Measurements from ENCODE around the gene CFAP299.
A peak's percentile ranks its signal among the peaks of the same experiment; 100 is the strongest.
"Not testable (repeated sequence)": the region's sequence is repeated elsewhere in the genome, so short reads cannot be mapped to it uniquely, and the experiment has no call there.

CFAP299 gene

GRCh38 chr4:80331693-80332092, 3.8 kb upstream of the CFAP299 start:
- no peak for DNase-seq (ENCODE audit: low read depth in 1 of 2, low spot score in 1 of 2)

GRCh38 chr4:80333121-80333520, 2.4 kb upstream of the CFAP299 start:
- DNase-seq (ENCODE audit: low read depth in 1 of 2, low spot score in 1 of 2): no peak

DNA sequence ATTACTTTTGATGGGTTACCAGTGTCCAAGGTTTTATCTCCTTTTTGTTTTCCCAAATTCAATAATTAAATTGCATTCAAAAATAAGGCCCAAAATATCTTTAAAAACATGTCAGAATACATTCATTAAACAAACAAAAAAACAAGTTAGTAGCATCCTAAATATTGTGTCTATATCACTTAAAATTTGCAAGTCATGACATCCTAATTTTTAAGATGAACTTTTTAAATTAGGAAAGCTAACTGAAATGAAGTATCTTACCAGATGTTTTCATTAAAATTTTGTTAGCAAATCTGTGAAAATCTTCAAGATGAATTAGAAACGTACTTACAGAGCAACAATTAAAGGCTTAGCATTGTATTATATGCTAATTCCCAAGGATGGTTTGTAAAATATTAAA, 962 bp upstream of the CFAP299 start:
- DNase-seq (ENCODE audit: low read depth in 1 of 2, low spot score in 1 of 2): no peak

DNA sequence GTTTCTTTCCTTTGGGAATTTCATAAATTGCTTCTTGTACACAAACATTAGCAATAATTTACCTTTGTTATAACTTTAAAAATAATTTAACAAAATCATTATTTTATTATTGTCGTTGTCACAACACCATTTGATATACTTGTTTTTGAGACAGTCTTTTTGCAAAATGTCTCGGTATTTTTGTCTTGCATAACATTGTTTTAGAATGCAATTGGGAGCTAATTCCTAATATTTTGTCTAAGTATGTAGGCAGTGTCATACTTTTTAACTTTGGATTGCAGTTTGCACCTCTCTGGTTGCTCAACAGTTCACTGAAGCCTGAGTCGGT, 340 bp upstream of the CFAP299 start:
- DNase-seq (ENCODE audit: low read depth in 1 of 2, low spot score in 1 of 2): no peak

DNA sequence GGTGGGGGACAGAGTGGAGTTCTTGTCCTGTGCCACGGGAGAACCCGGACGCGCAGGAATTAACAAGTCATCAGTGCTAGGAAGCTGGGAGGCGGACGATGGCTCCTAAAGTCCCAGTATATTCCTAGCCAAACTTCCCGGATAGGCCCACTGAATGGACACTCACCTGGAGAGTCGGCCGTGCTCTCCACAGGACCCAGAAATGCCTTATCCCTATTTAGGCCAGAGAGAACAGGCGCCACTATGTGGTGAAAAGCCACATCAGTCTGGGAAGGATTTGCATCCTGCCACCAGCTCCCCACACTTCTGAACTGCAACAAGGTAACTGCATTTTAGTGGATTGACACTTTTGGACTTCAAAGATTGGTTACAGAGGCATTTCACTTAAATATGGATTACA, 1.1 kb downstream of the CFAP299 start:
- no peak for DNase-seq (ENCODE audit: low read depth in 1 of 2, low spot score in 1 of 2)

- no peak for DNase-seq (ENCODE audit: low read depth in 1 of 2, low spot score in 1 of 2)
These were observed 4.5 kb downstream of the CFAP299 start for GRCh38 chr4:80340036-80340435.

- not testable (repeated sequence) for DNase-seq (ENCODE audit: low read depth in 1 of 2, low spot score in 1 of 2)
These were observed 7.2 kb downstream of the CFAP299 start for GRCh38 chr4:80342684-80343083.

DNA sequence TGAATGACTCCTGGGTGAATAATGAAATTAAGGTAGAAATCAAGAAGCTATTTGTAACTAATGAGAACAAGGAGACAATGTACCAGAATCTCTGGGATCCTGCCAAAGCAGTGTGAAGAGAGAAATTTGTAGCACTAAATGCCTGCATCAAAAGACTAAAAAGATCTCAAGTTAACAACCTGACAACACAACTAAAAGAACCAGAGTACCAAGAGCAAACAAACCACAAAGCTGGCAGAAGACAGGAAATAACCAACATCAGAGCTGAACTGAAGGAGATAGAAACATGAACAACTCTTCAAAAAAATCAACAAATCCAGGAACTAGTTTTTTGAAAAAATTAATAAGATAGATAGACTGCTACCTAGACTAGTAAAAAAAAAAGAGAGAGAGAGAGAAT, 8.4 kb downstream of the CFAP299 start:
- DNase-seq (ENCODE audit: low read depth in 1 of 2, low spot score in 1 of 2): no peak

DNA sequence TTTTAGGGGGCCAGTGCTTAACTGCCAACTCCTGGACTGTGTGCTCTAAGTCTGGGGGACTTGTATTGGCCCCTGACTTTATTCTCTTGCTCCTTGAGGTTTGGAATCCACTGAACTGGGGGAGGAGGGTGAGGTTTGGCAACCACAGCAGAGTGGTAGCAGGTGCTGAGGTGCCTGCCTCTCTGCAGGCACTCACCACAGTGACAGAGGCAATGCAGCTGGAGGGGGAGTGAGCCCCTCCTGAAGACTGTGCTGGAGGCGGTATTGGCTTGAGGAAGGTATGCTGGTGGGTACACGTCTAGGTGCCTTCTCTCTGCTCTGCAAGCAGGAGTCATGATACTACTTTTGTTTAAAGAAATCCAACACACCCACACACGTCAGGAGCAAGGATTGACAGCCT, 24.6 kb downstream of the CFAP299 start:
- DNase-seq (ENCODE audit: low read depth in 1 of 2, low spot score in 1 of 2): no peak

DNA sequence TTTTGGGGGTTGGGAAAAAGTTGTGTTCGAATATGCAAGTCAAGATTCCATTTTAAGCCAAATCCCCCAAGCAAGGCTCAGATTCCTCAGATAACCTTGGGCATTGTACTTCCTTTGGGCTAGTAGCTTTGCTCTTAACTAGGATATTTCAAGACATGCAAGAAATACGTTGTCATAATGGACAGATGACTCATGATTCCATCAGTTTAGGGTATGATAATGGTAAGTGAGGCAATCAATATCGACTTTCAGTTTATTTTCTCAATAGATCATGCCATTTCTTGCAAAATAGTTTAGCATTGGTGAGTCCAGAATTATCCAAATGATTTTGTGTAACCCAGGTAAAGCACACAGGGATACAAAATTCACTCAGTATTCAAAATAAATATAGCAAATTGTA, 25.4 kb downstream of the CFAP299 start:
- DNase-seq (ENCODE audit: low read depth in 1 of 2, low spot score in 1 of 2): no peak

DNA sequence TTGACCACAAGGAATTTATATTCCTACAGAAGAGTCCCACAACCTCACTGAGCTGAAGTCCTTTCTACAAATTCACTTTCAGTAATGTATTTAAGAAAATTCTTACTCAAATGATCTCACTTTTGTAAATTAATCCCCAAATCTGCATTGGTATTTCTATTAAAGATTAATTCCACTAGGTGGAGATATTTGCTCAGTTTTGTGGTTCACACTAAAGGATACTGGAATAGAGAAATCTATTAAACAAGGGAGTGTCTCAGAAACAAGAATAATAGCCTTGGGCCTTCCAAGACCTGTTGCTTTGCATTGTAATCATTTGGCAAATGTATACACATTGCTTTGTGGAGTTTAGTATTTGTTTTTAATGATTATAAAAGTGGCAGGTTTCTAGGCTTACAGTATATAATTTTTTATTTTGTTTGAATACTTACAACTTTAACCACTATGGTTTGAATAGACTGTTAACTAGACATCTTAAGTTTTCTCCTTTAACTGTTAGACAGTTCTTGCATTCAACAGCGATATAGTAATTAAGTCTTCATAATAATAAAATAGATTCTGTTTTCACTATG, 25.9 kb downstream of the CFAP299 start:
- DNase-seq (ENCODE audit: low read depth in 1 of 2, low spot score in 1 of 2): no peak

DNA sequence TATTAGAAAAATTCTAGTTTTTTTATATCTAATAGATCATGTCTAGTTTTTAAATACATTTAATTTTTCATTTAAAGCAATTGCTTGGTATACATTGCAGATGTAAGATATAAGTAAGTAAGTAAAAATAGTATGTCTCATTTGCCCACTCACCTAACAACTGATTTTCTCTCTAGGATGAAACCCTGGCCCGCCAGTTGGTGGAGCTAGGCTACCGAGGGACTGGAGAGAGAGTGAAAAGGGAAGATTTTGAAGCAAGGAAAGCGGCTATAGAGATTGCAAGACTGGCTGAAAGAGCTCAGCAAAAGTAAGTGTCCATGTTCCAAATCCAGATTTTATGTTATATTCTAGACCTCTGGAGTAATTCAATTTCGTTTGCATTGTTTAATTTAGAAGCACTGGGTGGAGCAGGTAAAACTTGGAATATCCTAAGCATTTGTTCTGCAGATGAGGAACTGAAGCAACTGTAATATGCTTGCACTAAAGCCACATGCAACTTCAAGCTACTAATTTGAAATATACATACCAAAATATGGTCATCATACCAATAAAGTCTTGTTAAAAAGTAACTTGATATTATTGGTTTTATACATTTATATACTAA, 27.1 kb downstream of the CFAP299 start:
- DNase-seq (ENCODE audit: low read depth in 1 of 2, low spot score in 1 of 2): peak in 1 of 2 donors; percentile 8

- DNase-seq (ENCODE audit: low read depth in 1 of 2, low spot score in 1 of 2): peak in 1 of 2 donors; percentile 8
These were observed 30.4 kb downstream of the CFAP299 start for GRCh38 chr4:80365928-80366327.

DNA sequence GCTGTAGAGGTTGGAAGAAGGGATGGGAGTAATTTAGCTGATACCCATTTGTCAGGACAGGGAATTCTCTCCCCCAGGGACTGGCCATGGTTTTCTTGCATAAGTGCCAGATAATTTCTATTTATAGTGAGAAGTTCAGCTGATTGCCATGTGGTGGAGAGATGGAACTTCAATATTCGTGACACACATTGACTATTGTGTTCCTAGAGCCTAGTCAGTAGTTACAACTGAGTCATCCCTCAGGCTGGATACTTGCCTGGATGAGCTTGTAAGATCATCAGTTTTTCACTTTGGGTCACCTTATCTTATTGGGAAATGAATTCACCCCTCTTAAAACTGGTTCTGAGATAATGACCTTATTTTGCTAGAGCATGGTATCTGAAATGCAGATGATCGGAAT, 32.2 kb downstream of the CFAP299 start:
- DNase-seq (ENCODE audit: low read depth in 1 of 2, low spot score in 1 of 2): no peak

DNA sequence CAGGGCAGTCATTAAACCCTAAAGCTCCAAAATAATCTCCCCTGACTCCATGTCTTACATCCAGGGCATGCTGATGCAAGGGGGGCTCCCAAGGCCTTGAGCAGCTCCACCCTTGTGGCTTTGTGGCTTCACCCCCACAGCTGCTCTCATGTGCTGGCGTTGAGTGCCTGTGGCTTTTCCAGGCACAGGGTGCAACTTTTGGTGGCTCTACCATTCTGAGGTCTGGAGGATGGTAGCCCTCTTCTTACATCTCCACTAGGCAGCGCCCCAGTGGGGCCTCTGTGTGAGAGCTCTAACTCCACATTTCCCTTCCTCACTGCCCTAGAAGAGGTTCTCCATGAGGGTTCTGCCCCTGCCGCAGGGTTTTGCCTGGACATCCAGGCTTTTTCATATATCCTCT, 35.1 kb downstream of the CFAP299 start:
- no peak for DNase-seq (ENCODE audit: low read depth in 1 of 2, low spot score in 1 of 2)

DNA sequence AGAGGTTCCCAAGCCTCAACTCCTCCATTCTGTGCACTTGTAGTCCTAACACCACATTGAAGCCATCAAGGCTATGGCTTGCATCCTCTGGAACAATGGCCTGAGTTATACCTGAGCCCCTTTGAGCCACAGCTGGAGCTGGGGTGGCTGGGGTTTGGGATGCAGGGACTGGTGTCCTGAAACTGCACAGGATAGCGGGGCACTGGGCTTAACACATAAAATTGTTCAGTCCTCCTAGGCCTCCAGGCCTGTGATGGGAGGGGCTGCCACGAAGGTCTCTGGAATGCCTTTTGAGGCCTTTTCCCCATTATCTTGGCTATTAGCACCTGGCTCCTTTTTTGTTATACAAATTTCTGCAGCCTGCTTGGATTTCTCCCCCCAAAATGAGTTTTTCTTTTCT, 35.5 kb downstream of the CFAP299 start:
- DNase-seq (ENCODE audit: low read depth in 1 of 2, low spot score in 1 of 2): no peak

- DNase-seq (ENCODE audit: low read depth in 1 of 2, low spot score in 1 of 2): no peak
These were observed 38.6 kb downstream of the CFAP299 start for GRCh38 chr4:80374180-80374579.

- no peak for DNase-seq (ENCODE audit: low read depth in 1 of 2, low spot score in 1 of 2)
These were observed 46.7 kb downstream of the CFAP299 start for GRCh38 chr4:80382090-80382832.

- no peak for DNase-seq (ENCODE audit: low read depth in 1 of 2, low spot score in 1 of 2)
These were observed 50.1 kb downstream of the CFAP299 start for GRCh38 chr4:80385397-80386280.

- no peak for DNase-seq (ENCODE audit: low read depth in 1 of 2, low spot score in 1 of 2)
These were observed 50.9 kb downstream of the CFAP299 start for GRCh38 chr4:80386281-80386886.
